ENCODE data around the gene CNTROB. TPM values are rescaled to one million over a fixed set of nuclear protein-coding genes. Genes with fewer than 3 reads are reported as not detected.
A peak's percentile ranks its signal among the peaks of the same experiment; 100 is the strongest.

The CNTROB gene
- polyA plus RNA-seq, 4 donors, result 18.4 to 24.6 (median 24.0) TPM

- Histone ChIP-seq H3K27ac (ENCODE audit: low read depth in 1 of 3, low read length in 2 of 3) (peak overlapping the region in 1 of 3 donors; percentile 55), H3K36me3 (ENCODE audit: control insufficient read depth in 3 of 3, insufficient read depth in 2 of 3, low read depth in 1 of 3, low read length in 3 of 3) (no peaks in the 10 kb centered on the region), H3K4me3 (ENCODE audit: low read depth in 1 of 3, low read length in 3 of 3) (peak overlapping the region; percentile 16 to 56 (median 56)), H3K4me1 (ENCODE audit: control insufficient read depth in 3 of 3, insufficient read depth in 2 of 3, low read depth in 1 of 3, low read length in 2 of 3) (peaks cover 0 to 3% (median 0%) of the 10 kb centered on the region in 3 donors), H3K27me3 (ENCODE audit: control insufficient read depth in 3 of 3, insufficient read depth in 3 of 3, low read length in 3 of 3) (peaks cover 0 to 8% (median 3%) of the 10 kb centered on the region in 3 donors), H3K9me3 (ENCODE audit: control insufficient read depth in 2 of 2, insufficient read depth in 1 of 2, low read depth in 1 of 2, low read length in 1 of 2) (no peaks in the 10 kb centered on the region)
- 1 to 3% (median 2%) methylated on average over 50 to 59 of the region's 59 CpGs for WGBS, 3 donors
- FAIRE-seq, result no peak
- DNase-seq, result peak; percentile 76 to 91
These were observed 58.0 kb downstream of the CNTROB start for GRCh38 chr17:7989781-7990655.

DNA sequence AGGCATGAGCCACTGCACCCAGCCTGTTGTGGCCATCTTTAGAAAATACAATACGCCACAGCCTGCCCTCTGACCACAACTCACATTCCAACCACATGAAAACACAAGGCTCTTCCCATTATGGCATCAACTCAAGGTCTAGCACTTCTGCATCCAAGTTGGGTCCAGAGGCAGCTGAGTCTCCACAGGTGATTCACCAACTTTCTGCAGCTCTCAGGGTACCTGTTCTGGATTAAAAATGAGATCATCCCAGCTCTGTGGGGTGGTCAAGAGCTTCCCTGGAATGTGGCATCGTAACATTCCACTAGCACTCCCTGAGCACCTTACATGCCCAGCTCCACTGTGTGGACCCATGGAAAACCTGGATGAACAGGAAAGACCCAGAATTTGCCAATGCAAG, 60.5 kb downstream of the CNTROB start:
- Histone ChIP-seq H3K27me3 (ENCODE audit: control insufficient read depth in 3 of 3, insufficient read depth in 3 of 3, low read length in 3 of 3) (peaks cover 0 to 8% (median 0%) of the 10 kb centered on the region in 3 donors), H3K4me1 (ENCODE audit: control insufficient read depth in 3 of 3, insufficient read depth in 2 of 3, low read depth in 1 of 3, low read length in 2 of 3) (peaks cover 0 to 3% (median 0%) of the 10 kb centered on the region in 3 donors), H3K36me3 (ENCODE audit: control insufficient read depth in 3 of 3, insufficient read depth in 2 of 3, low read depth in 1 of 3, low read length in 3 of 3) (no peaks in the 10 kb centered on the region), H3K27ac (ENCODE audit: low read depth in 1 of 3, low read length in 2 of 3) (no peak overlapping the region), H3K4me3 (ENCODE audit: low read depth in 1 of 3, low read length in 3 of 3) (no peak overlapping the region), H3K9me3 (ENCODE audit: control insufficient read depth in 2 of 2, insufficient read depth in 1 of 2, low read depth in 1 of 2, low read length in 1 of 2) (no peaks in the 10 kb centered on the region)
- DNase-seq (no peak), FAIRE-seq (no peak)
- WGBS, 3 donors, result 87 to 95% (median 92%) methylated on average over 2 of the region's 2 CpGs

DNA sequence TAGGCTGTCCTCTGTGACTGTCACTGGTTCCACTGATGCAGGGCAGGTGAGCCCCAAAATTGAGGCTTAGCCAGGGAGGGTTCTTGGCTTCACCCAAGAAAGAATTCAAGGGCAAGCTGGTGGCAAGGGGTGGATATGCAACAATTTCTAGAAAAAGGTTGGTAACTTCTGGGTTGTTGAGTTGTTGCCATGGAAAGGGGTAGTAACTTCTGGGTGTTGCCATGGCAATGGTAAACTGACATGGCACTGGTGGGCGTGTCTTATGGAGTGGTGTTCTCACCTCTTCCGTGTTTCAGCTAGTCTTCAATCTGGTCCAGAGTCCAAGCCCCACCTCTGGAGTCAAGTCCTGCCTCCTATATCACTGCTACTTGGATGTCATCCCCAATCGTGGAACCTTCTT, 60.9 kb downstream of the CNTROB start:
- no peak overlapping the region for H3K27ac ChIP-seq (ENCODE audit: low read depth in 1 of 3, low read length in 2 of 3)
- H3K27me3 ChIP-seq (ENCODE audit: control insufficient read depth in 3 of 3, insufficient read depth in 3 of 3, low read length in 3 of 3), result peaks cover 0 to 5% (median 0%) of the 10 kb centered on the region in 3 donors
- H3K4me3 ChIP-seq (ENCODE audit: low read depth in 1 of 3, low read length in 3 of 3), result no peak overlapping the region
- H3K9me3 ChIP-seq (ENCODE audit: control insufficient read depth in 2 of 2, insufficient read depth in 1 of 2, low read depth in 1 of 2, low read length in 1 of 2), result no peaks in the 10 kb centered on the region
- DNase-seq (peak; percentile 37 to 48), FAIRE-seq (no peak)
- 18 to 53% (median 34%) methylated on average over 3 of the region's 3 CpGs for WGBS, 3 donors
- H3K4me1 ChIP-seq (ENCODE audit: control insufficient read depth in 3 of 3, insufficient read depth in 2 of 3, low read depth in 1 of 3, low read length in 2 of 3), result peaks cover 0 to 3% (median 0%) of the 10 kb centered on the region in 3 donors
- no peaks in the 10 kb centered on the region for H3K36me3 ChIP-seq (ENCODE audit: control insufficient read depth in 3 of 3, insufficient read depth in 2 of 3, low read depth in 1 of 3, low read length in 3 of 3)

DNA sequence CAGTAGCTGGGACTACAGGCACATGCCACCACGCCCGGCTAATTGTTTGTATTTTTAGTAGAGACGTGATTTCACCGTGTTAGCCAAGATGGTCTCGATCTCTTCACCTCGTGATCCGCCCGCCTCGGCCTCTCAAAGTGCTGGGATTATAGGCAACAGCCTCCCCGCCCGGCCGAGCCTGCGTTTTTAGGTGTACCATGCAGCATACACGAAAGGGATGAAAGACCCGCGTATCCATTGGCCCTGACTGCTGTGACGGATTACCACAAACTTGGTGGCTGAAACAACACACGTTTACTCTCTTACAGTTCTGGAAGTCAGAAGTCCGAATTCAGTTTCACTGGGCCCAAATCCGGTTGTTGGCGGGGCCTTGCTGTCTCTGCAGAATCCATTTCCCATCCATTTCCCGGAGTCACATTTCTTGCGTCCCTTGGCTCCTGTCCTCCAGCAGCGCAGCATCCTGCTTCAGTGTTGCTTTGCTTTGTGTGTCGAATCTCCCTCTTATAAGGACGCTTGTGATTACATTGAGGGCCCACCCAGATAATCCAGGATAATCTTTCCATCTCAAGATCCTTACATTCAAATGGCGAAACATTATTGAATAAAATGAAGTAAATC, 62.1 kb downstream of the CNTROB start:
- 87 to 91% (median 89%) methylated on average over 27 of the region's 27 CpGs for WGBS, 3 donors
- FAIRE-seq, result no peak

GRCh38 chr17:7995724-7996123, 63.7 kb downstream of the CNTROB start:
- Histone ChIP-seq H3K9me3 (ENCODE audit: control insufficient read depth in 2 of 2, insufficient read depth in 1 of 2, low read depth in 1 of 2, low read length in 1 of 2) (no peaks in the 10 kb centered on the region), H3K36me3 (ENCODE audit: control insufficient read depth in 3 of 3, insufficient read depth in 2 of 3, low read depth in 1 of 3, low read length in 3 of 3) (no peaks in the 10 kb centered on the region), H3K4me1 (ENCODE audit: control insufficient read depth in 3 of 3, insufficient read depth in 2 of 3, low read depth in 1 of 3, low read length in 2 of 3) (no peaks in the 10 kb centered on the region), H3K27ac (ENCODE audit: low read depth in 1 of 3, low read length in 2 of 3) (no peak overlapping the region), H3K4me3 (ENCODE audit: low read depth in 1 of 3, low read length in 3 of 3) (no peak overlapping the region), H3K27me3 (ENCODE audit: control insufficient read depth in 3 of 3, insufficient read depth in 3 of 3, low read length in 3 of 3) (peaks cover 0 to 14% (median 0%) of the 10 kb centered on the region in 3 donors)
- 91 to 95% (median 95%) methylated on average over 2 of the region's 2 CpGs for WGBS, 3 donors
- FAIRE-seq (no peak), DNase-seq (no peak)

More for the DNA sequence above, 62.1 kb downstream of the CNTROB start:
- Histone ChIP-seq H3K27me3 (ENCODE audit: control insufficient read depth in 3 of 3, insufficient read depth in 3 of 3, low read length in 3 of 3) (peaks cover 0 to 11% (median 0%) of the 10 kb centered on the region in 3 donors), H3K36me3 (ENCODE audit: control insufficient read depth in 3 of 3, insufficient read depth in 2 of 3, low read depth in 1 of 3, low read length in 3 of 3) (no peaks in the 10 kb centered on the region), H3K27ac (ENCODE audit: low read depth in 1 of 3, low read length in 2 of 3) (no peak overlapping the region), H3K4me3 (ENCODE audit: low read depth in 1 of 3, low read length in 3 of 3) (no peak overlapping the region), H3K9me3 (ENCODE audit: control insufficient read depth in 2 of 2, insufficient read depth in 1 of 2, low read depth in 1 of 2, low read length in 1 of 2) (no peaks in the 10 kb centered on the region), H3K4me1 (ENCODE audit: control insufficient read depth in 3 of 3, insufficient read depth in 2 of 3, low read depth in 1 of 3, low read length in 2 of 3) (peaks cover 0 to 3% (median 0%) of the 10 kb centered on the region in 3 donors)
- DNase-seq, result no peak

- Histone ChIP-seq H3K4me1 (ENCODE audit: control insufficient read depth in 3 of 3, insufficient read depth in 2 of 3, low read depth in 1 of 3, low read length in 2 of 3) (peaks cover 0 to under 1% (median 0%) of the 10 kb centered on the region in 3 donors), H3K9me3 (ENCODE audit: control insufficient read depth in 2 of 2, insufficient read depth in 1 of 2, low read depth in 1 of 2, low read length in 1 of 2) (no peaks in the 10 kb centered on the region), H3K4me3 (ENCODE audit: low read depth in 1 of 3, low read length in 3 of 3) (no peak overlapping the region), H3K27me3 (ENCODE audit: control insufficient read depth in 3 of 3, insufficient read depth in 3 of 3, low read length in 3 of 3) (peaks cover 0 to 24% (median 3%) of the 10 kb centered on the region in 3 donors), H3K36me3 (ENCODE audit: control insufficient read depth in 3 of 3, insufficient read depth in 2 of 3, low read depth in 1 of 3, low read length in 3 of 3) (no peaks in the 10 kb centered on the region), H3K27ac (ENCODE audit: low read depth in 1 of 3, low read length in 2 of 3) (no peak overlapping the region)
- no peak for FAIRE-seq
- 16 to 25% (median 18%) methylated on average over 5 of the region's 5 CpGs for WGBS, 3 donors
- DNase-seq, result peak; percentile 40 to 45
These were observed 65.2 kb downstream of the CNTROB start for GRCh38 chr17:7997186-7997585.

Other genes with a start within 250 kb of the CNTROB start
- gene TP53, start 244.7 kb upstream of the CNTROB start, polyA plus RNA-seq, result 10 to 100 TPM in 2 of 4 donors, 1 to 10 TPM in 2; 8.7 to 51.8 (median 26.3) TPM
- 10 to 100 TPM in 3 of 4 donors, 1 to 10 TPM in 1; 7.1 to 17.7 (median 11.2) TPM for gene WRAP53, start 243.7 kb upstream of the CNTROB start, polyA plus RNA-seq
- gene EFNB3, start 227.0 kb upstream of the CNTROB start, polyA plus RNA-seq, result 1 to 10 TPM in 2 of 4 donors, not detected in 2; 1.1 to 2.0 TPM
- under 1 TPM in 2 of 4 donors, not detected in 2; 0.04 to 0.09 TPM for gene DNAH2, start 214.5 kb upstream of the CNTROB start, polyA plus RNA-seq
- 10 to 100 TPM in 3 of 4 donors, 1 to 10 TPM in 1; 8.4 to 26.1 (median 16.7) TPM for gene KDM6B, start 98.0 kb upstream of the CNTROB start, polyA plus RNA-seq
- gene TMEM88, start 77.1 kb upstream of the CNTROB start, polyA plus RNA-seq, result 10 to 100 TPM in 1 of 4 donors, 1 to 10 TPM in 3; 3.8 to 17.5 (median 7.3) TPM
- gene NAA38, start 74.6 kb upstream of the CNTROB start, polyA plus RNA-seq, result 100 to 1,000 TPM in 1 of 4 donors, 10 to 100 TPM in 3; 40.1 to 142 (median 73.4) TPM
- gene CYB5D1, start 74.2 kb upstream of the CNTROB start, polyA plus RNA-seq, result 10 to 100 TPM in 1 of 4 donors, 1 to 10 TPM in 3; 4.9 to 13.0 (median 6.4) TPM
- gene CHD3, start 43.4 kb upstream of the CNTROB start, polyA plus RNA-seq, result 10 to 100 TPM; 23.7 to 60.4 (median 36.7) TPM
- gene RNF227, start 15.9 kb upstream of the CNTROB start, polyA plus RNA-seq, result 1 to 10 TPM; 1.9 to 3.0 (median 2.5) TPM
- gene KCNAB3, start 2.4 kb upstream of the CNTROB start, polyA plus RNA-seq, result 1 to 10 TPM; 1.3 to 3.9 (median 1.7) TPM
- 100 to 1,000 TPM; 103 to 152 (median 118) TPM for gene TRAPPC1, start 260 bp upstream of the CNTROB start, polyA plus RNA-seq
- gene GUCY2D, start 70.4 kb downstream of the CNTROB start, polyA plus RNA-seq, result under 1 TPM in 1 of 4 donors, not detected in 3; 0.81 TPM
- 1 to 10 TPM in 2 of 4 donors, under 1 TPM in 2; 0.31 to 2.0 (median 1.2) TPM for gene ALOX15B, start 106.9 kb downstream of the CNTROB start, polyA plus RNA-seq
- 1 to 10 TPM in 1 of 4 donors, under 1 TPM in 3; 0.45 to 3.0 (median 0.73) TPM for gene ALOX12B, start 155.5 kb downstream of the CNTROB start, polyA plus RNA-seq
- 1 to 10 TPM in 1 of 4 donors, under 1 TPM in 1, not detected in 2; 0.13 to 1.6 TPM for gene ALOXE3, start 186.3 kb downstream of the CNTROB start, polyA plus RNA-seq
- gene HES7, start 191.9 kb downstream of the CNTROB start, polyA plus RNA-seq, result under 1 TPM in 1 of 4 donors, not detected in 3; 0.06 TPM
- 10 to 100 TPM; 17.3 to 79.4 (median 54.0) TPM for gene PER1, start 220.2 kb downstream of the CNTROB start, polyA plus RNA-seq
- 10 to 100 TPM; 27.5 to 75.9 (median 46.7) TPM for gene VAMP2, start 230.7 kb downstream of the CNTROB start, polyA plus RNA-seq
- 10 to 100 TPM in 2 of 4 donors, 1 to 10 TPM in 1, under 1 TPM in 1; 0.89 to 14.9 (median 7.4) TPM for gene TMEM107, start 244.2 kb downstream of the CNTROB start, polyA plus RNA-seq

Measured in small intestine (tissue), 7 donors.